DMS153 treated with DMSO at 0.1 percent for 48 hours (cell line): ENCODE measurements around the gene PYDC1.
A peak's percentile ranks its signal among the peaks of the same experiment; 100 is the strongest.
"Not testable (repeated sequence)": the region's sequence is repeated elsewhere in the genome, so short reads cannot be mapped to it uniquely, and the experiment has no call there.

Experiments used
- DNase-seq: peaks from one replicate; lab custom pipeline; 2025; ENCODE audit not compliant: unreplicated experiment; lab: John Stamatoyannopoulos, UW

Gene PYDC1

GRCh38 chr16:31223044-31223443 is 6.1 kb upstream of the PYDC1 start:
- no peak for DNase-seq

- DNase-seq = no peak
Measured at GRCh38 chr16:31221357-31222160, 4.6 kb upstream of the PYDC1 start.

GRCh38 chr16:31219154-31219741 is 2.3 kb upstream of the PYDC1 start:
- no peak for DNase-seq

GRCh38 chr16:31217136-31217530 is 198 bp upstream of the PYDC1 start:
- DNase-seq = no peak

DNA sequence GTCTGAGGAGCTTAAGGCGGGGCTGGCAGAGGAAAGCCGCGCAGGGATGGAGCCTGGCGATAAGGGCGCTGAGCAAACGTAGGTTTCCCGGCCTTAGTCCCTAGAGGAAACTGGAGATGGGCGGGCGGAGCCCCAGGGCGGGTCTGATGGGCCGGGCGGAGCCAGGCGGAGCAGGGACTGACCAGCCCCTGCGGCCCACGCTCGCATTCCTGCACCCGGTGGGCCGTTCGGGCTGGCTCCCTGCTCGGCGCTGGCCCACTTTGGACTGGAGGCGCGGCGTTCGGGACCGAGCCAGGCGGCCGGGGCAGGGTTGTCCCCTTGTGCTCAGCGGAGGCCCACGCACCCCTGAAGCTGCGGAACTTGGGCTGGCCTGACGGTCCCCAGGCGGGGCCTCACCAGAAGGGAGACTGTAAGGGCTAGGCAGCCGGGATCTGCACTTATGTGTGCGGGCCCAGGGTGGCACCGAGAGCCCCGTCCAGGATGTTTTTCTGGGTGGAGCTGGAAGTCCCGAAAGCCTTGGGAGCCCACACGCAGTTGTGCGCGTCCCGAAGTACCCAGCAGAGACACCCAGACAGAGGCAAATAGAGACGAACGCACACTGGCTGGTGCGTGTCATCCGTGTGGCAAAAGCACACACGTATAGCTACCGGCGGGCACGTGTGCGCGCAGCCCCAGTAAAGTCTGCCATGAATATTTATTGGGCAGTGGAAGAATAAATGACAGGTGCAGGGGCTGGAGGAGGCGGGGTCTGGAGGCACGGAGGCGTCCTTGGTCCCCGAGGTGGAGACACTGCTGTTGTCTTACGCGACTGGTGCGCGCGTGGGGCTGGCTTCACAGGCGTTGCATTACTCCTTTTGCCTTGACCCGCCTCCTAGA is 1.4 kb downstream of the PYDC1 start:
- DNase-seq = peak; percentile 54

GRCh38 chr16:31214708-31215286 is 2.1 kb downstream of the PYDC1 start:
- DNase-seq = no peak

GRCh38 chr16:31213877-31214707 is 2.8 kb downstream of the PYDC1 start, which contains the start of gene TRIM72:
Gene TRIM72 (plus strand): TSS chr16:31214119. CDS start chr16:31214739, 620 bp downstream.
- no peak for DNase-seq

DNA sequence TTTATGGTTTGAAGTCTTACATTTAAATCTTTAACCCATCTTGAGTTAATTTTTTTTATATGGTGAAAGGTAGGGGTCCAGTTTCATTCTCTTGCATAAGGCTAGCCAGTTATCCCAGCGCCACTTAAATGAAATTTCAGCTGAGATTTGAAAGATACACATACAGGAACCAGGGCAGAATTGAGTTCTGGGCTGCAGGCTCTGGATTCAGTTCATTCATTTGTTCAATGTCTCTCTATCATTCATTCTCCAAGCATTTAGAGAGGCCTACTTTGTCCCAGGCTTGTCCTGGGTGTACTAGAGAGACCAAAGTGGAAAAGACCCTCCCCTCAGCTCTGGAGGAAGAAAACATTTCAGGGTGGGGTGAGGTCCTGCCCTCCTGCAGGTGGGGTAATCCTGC is 3.6 kb downstream of the PYDC1 start:
- DNase-seq = no peak

DNA sequence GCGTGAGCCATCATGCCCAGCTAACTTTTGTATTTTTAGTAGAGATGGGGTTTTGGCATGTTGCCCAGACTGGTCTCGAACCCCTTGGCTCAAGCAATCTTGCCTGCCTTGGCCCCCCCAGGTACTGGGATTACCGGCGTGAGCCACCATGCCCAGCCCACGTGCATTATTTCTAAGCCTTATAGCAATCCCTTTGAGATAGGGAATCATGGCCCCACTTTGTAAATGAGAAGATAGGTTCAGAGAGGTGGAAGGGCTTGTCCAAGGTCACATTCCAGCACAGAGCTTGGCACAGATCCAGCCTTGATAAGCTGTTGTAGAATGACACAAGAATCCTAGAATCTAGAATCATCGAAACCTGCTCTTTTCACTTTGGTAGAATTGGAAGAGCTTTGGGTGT is 10.2 kb downstream of the PYDC1 start:
- no peak for DNase-seq

DNA sequence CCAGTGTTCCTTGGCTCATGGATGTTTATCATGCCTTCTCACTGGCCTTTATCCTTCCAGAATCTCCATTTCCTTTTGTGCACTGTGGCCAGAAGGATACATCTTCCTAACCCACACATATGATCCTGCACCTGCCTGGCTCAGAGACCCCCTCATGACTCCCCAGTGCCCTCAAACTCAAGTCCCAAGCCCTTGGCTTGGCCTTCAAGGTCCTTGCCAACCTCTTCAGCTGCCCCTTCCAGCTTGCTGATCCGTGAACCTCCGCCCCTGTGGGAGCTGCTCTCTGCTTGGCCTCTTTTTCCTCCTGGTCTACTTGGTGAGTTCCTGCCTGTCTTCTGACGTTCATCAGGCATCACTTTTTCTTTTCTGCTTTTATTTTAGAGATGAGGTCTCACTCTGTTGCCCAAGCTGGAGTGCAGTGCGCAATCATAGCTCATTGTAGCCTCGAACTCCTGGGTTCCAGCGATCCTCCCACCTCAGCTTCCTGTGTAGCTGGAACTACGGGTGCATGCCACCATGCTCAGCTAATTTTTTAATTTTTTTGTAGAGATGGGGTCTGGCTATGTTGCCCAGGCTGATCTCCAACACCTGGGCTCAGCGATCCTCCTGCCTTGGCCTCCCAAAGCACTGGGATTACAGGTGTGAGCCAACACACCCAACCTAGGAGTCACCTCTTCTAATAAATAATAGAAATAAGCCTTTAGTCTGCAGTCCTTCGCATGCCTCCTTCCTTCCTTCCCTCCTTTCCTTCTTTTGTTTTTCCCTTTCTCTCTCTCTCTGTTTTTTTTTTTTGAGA is 11.9 kb downstream of the PYDC1 start:
- DNase-seq = no peak

- no peak for DNase-seq
Measured at GRCh38 chr16:31202414-31203375, 14.2 kb downstream of the PYDC1 start, which contains the start of gene PYCARD. Gene PYCARD (minus strand): TSS chr16:31202760. CDS start chr16:31202690, 70 bp downstream.

GRCh38 chr16:31201582-31202413 is 15.1 kb downstream of the PYDC1 start:
- no peak for DNase-seq

DNA sequence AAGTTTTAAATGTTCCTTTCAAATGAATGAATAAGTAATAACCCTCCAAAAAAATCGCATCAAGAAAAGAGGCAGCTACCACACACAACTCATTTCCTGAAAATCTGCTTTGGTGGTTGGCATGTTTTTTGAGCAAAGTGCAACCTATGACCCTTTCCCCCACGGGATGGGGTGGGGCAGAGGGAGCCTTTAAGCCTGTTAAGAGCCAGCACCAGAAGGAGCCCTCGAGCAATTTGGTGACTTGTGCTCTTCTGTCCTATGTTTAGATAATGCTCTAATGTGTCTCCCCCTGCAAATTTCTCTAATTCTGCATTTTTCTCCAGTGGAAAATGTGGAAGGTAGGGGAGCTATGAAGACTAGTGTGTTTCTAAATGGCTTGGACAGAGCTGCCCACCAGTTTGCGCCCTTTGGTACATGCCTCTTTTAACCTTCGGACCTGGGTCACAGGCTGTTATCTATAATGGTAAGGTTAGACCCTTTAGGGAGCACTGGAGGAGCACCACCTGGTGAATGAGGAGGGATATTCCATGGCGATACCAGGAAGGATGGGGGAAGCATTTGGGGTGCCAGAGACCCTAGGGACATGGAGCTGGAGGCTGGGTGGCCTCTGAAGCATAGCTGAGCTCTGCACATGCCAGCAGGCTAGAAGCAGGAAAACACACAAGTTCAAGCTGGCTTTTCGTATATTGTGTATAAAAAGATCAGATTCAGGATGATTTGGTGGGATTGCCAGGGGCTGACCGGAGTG is 15.9 kb downstream of the PYDC1 start:
- DNase-seq = no peak

DNA sequence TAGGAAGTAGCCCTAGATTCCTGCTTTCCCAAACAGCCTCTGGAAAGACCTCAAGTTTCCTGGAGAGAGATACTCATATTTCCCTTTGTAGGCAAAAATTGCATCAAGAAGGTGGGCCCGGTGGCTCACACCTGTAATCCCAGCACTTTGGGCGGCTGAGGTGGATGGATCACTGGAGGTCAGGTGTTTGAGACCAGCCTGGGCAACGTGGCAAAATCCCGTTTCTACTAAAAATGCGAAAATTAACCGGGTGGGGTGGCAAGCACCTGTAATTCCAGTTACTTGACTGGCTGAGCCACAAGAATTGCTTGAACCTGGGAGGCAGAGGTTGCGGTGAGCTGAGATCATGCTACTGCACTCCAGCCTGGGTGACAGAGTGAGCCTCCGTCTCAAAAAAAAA is 16.8 kb downstream of the PYDC1 start:
- not testable (repeated sequence) for DNase-seq

GRCh38 chr16:31199430-31200041 is 17.4 kb downstream of the PYDC1 start:
- DNase-seq = no peak

GRCh38 chr16:31198207-31198882 is 18.6 kb downstream of the PYDC1 start:
- no peak for DNase-seq
